ENCODE measurements around the gene PPIH. TPM values are rescaled to one million over a fixed set of nuclear protein-coding genes. Genes with fewer than 3 reads are reported as not detected.
"Not testable (repeated sequence)": the region's sequence is repeated elsewhere in the genome, so short reads cannot be mapped to it uniquely, and the experiment has no call there.

PPIH gene
- total RNA-seq = 100 to 1,000 TPM; 109 to 120 TPM

- ChIA-PET POLR2A (interaction anchor here (1.1 to 1.9 kb wide), 2 partner anchors 25 to 109 kb away, joined by 5 to 16 read pairs; partner anchors contain the start of genes C1orf50, P3H1 and YBX1), CTCF (interaction anchor here (1.1 to 2.0 kb wide), 3 partner anchors 21 to 25 kb away, joined by 3 to 5 read pairs (median 5); partner anchors contain the start of gene YBX1)
Observed at GRCh38 chr1:42657981-42658876, at the start of gene PPIH. PPIH (plus strand) TSS chr1:42658423; CDS start chr1:42658447, 24 bp downstream.

GRCh38 chr1:42613803-42614131 is 44.5 kb upstream of the PPIH start:
- ChIA-PET POLR2A (interaction anchor here (0.6 kb wide), 1 partner anchor 117 kb away, joined by 5 read pairs; no protein-coding TSS in a partner anchor), CTCF (interaction anchor here (0.7 kb wide), 2 partner anchors 25 to 413 kb away, joined by 3 to 4 read pairs; no protein-coding TSS in a partner anchor)

- POLR2A ChIA-PET = no interaction called here
- CTCF ChIA-PET = no interaction called here
Observed at GRCh38 chr1:42618866-42619265, 39.4 kb upstream of the PPIH start.

GRCh38 chr1:42620307-42620706 is 37.9 kb upstream of the PPIH start:
- POLR2A ChIA-PET = no interaction called here
- CTCF ChIA-PET = interaction anchor here (0.7 kb wide), 1 partner anchor 20 kb away, joined by 3 read pairs; no protein-coding TSS in a partner anchor

- POLR2A ChIA-PET, CTCF ChIA-PET: not testable (repeated sequence)
Observed at GRCh38 chr1:42621180-42621579, 37.0 kb upstream of the PPIH start.

GRCh38 chr1:42627205-42627604 is 31.0 kb upstream of the PPIH start:
- CTCF ChIA-PET, POLR2A ChIA-PET: not testable (repeated sequence)

GRCh38 chr1:42639116-42639515 is 19.1 kb upstream of the PPIH start:
- POLR2A ChIA-PET = no interaction called here
- CTCF ChIA-PET = no interaction called here

- ChIA-PET POLR2A (no interaction called here), CTCF (interaction anchor here (0.6 kb wide), 1 partner anchor 10 kb away, joined by 3 read pairs; no protein-coding TSS in a partner anchor)
Observed at GRCh38 chr1:42646056-42646455, 12.2 kb upstream of the PPIH start.

- ChIA-PET POLR2A (interaction anchor here (1.1 to 1.9 kb wide), 2 partner anchors 26 to 110 kb away, joined by 5 to 16 read pairs; partner anchors contain the start of genes C1orf50, P3H1 and YBX1), CTCF (interaction anchor here (0.6 to 2.0 kb wide), 2 partner anchors 21 to 26 kb away, joined by 3 to 5 read pairs; no protein-coding TSS in a partner anchor)
Observed at GRCh38 chr1:42657201-42657600, 1.0 kb upstream of the PPIH start.

- CTCF ChIA-PET = interaction anchor here (1.4 to 2.0 kb wide), 2 partner anchors 23 to 24 kb away, joined by 5 read pairs; partner anchors contain the start of gene YBX1
- POLR2A ChIA-PET = interaction anchor here (1.9 kb wide), 1 partner anchor 24 kb away, joined by 16 read pairs; the partner anchor contains the start of gene YBX1
Observed at GRCh38 chr1:42658877-42659337, 684 bp downstream of the PPIH start.

- ChIA-PET POLR2A (interaction anchor here (0.8 to 2.3 kb wide), 3 partner anchors 21 to 105 kb away, joined by 3 to 10 read pairs (median 3); partner anchors contain the start of gene YBX1), CTCF (no interaction called here)
Observed at GRCh38 chr1:42660907-42661500, 2.8 kb downstream of the PPIH start.

- CTCF ChIA-PET = interaction anchor here (1.2 kb wide), 1 partner anchor 12 kb away, joined by 3 read pairs; the partner anchor contains the start of gene YBX1
Observed at GRCh38 chr1:42669936-42670335, 11.7 kb downstream of the PPIH start.

GRCh38 chr1:42670425-42670824 is 12.2 kb downstream of the PPIH start:
- ChIA-PET CTCF (no interaction called here), POLR2A (no interaction called here)

More at GRCh38 chr1:42669936-42670335, 11.7 kb downstream of the PPIH start:
- POLR2A ChIA-PET = no interaction called here

- CTCF ChIA-PET = no interaction called here
- POLR2A ChIA-PET = no interaction called here
Observed at GRCh38 chr1:42674214-42674613, 16.0 kb downstream of the PPIH start.

- CTCF ChIA-PET = no interaction called here
- POLR2A ChIA-PET = no interaction called here
Observed at GRCh38 chr1:42674682-42675081, 16.5 kb downstream of the PPIH start.

GRCh38 chr1:42675467-42675866 is 17.2 kb downstream of the PPIH start:
- POLR2A ChIA-PET = no interaction called here
- CTCF ChIA-PET = no interaction called here

- POLR2A ChIA-PET = no interaction called here
- CTCF ChIA-PET = interaction anchor here (0.7 kb wide), 1 partner anchor 119 kb away, joined by 3 read pairs; no protein-coding TSS in a partner anchor
Observed at GRCh38 chr1:42676534-42677087, 18.4 kb downstream of the PPIH start.

GRCh38 chr1:42679364-42679983 is 21.3 kb downstream of the PPIH start:
- ChIA-PET CTCF (interaction anchor here (1.2 kb wide), 1 partner anchor 21 kb away, joined by 3 read pairs; the partner anchor contains the start of gene PPIH), POLR2A (no interaction called here)

GRCh38 chr1:42680055-42680454 is 21.8 kb downstream of the PPIH start:
- CTCF ChIA-PET = no interaction called here
- POLR2A ChIA-PET = no interaction called here

Measured in activated CD8-positive, alpha-beta memory T cell treated with anti-CD3 and anti-CD28 coated beads for 36 hours (primary cell).